IPS-15b (cell line): ENCODE data around the gene PER2.
"Not testable (repeated sequence)": the region's sequence is repeated elsewhere in the genome, so short reads cannot be mapped to it uniquely, and the experiment has no call there.

ENCODE experiments used
- H3K27me3 ChIP-seq: one replicate; pipeline ENCODE4 v1.6.1; 2013; ENCODE audit warnings: low read length; ENCODE audit not compliant: control insufficient read depth, insufficient read depth
- H3K36me3 ChIP-seq: one replicate; pipeline ENCODE4 v1.6.1; 2013; ENCODE audit warnings: low read length; ENCODE audit not compliant: control insufficient read depth, insufficient read depth
- H3K4me1 ChIP-seq: one replicate; pipeline ENCODE4 v1.6.1; 2013; ENCODE audit warnings: mild to moderate bottlenecking, low read length; ENCODE audit not compliant: control insufficient read depth, insufficient read depth
- H3K4me3 ChIP-seq: one replicate; pipeline ENCODE4 v1.5.1; 2013; ENCODE audit warnings: low read depth, low read length
- H3K9ac ChIP-seq: one replicate; pipeline ENCODE4 v1.6.1; 2013; ENCODE audit warnings: low read depth, mild to moderate bottlenecking, low read length
- H3K9me3 ChIP-seq: one replicate; pipeline ENCODE4 v1.6.1; 2013; ENCODE audit warnings: mild to moderate bottlenecking, low read length; ENCODE audit not compliant: control insufficient read depth, insufficient read depth

The PER2 gene, protein sequence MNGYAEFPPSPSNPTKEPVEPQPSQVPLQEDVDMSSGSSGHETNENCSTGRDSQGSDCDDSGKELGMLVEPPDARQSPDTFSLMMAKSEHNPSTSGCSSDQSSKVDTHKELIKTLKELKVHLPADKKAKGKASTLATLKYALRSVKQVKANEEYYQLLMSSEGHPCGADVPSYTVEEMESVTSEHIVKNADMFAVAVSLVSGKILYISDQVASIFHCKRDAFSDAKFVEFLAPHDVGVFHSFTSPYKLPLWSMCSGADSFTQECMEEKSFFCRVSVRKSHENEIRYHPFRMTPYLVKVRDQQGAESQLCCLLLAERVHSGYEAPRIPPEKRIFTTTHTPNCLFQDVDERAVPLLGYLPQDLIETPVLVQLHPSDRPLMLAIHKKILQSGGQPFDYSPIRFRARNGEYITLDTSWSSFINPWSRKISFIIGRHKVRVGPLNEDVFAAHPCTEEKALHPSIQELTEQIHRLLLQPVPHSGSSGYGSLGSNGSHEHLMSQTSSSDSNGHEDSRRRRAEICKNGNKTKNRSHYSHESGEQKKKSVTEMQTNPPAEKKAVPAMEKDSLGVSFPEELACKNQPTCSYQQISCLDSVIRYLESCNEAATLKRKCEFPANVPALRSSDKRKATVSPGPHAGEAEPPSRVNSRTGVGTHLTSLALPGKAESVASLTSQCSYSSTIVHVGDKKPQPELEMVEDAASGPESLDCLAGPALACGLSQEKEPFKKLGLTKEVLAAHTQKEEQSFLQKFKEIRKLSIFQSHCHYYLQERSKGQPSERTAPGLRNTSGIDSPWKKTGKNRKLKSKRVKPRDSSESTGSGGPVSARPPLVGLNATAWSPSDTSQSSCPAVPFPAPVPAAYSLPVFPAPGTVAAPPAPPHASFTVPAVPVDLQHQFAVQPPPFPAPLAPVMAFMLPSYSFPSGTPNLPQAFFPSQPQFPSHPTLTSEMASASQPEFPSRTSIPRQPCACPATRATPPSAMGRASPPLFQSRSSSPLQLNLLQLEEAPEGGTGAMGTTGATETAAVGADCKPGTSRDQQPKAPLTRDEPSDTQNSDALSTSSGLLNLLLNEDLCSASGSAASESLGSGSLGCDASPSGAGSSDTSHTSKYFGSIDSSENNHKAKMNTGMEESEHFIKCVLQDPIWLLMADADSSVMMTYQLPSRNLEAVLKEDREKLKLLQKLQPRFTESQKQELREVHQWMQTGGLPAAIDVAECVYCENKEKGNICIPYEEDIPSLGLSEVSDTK (N-terminal part only)

DNA sequence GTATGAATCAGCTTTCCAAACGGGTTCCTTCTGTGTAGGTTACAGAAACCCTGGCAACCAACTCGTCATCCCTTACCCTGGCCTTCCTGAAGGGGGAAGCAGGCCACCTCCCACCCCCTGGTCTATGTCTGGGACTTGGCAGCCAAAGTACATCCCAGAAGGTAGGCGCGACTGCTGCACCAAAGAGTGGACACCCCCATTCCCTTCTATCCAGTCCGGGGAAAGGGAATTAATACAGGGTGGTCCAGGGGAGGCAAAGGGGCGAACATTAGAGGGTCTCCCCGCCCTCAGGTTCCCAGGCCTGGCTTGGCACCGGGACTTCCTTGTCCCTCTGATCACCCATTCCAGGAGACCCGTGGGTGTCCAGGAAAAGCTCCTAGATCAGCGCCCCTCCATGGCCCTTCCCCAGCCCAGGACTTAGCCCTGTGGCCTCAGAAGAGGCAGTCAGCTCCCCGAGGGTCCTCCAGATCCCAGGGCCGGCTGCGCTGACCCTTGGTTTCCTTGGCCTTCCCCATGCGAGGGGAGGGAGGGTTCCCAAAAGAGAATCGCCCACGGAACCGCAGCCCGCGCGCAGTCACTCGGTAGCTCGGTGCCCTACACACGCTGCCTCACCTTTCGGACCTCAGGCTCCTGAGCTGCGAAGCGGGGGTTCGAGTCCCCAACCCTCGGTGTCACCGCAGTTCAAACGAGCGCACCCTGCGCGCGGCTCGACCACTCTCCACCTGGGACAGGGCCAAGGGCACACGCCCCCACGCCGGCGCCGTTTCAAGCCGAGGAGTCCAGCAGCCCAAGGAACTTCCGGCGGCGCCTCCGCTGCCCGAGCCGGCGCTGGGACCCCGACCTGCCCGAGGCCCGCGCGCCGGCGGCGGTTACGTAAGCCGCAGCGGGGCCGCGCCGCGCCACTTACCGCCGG, at the start of gene PER2:
Gene PER2, minus strand, starts transcription at position 874 of the 913 bp plus-strand sequence. CDS start 10,674 bp downstream, outside the sequence.
- Histone ChIP-seq H3K4me1 (peaks cover 18% of the 10 kb centered on the region), H3K4me3 (peak within 1 kb of the TSS; percentile 80), H3K36me3 (no peaks in the 10 kb centered on the region), H3K9ac (peak within 1 kb of the TSS; percentile 60), H3K9me3 (no peaks in the 10 kb centered on the region), H3K27me3 (peaks cover 11% of the 10 kb centered on the region)

- H3K4me1 ChIP-seq = no peaks in the 10 kb centered on the region
- no peaks in the 10 kb centered on the region for H3K9me3 ChIP-seq
- H3K27me3 ChIP-seq = no peaks in the 10 kb centered on the region
Measured at GRCh38 chr2:238337846-238338245, 49.4 kb upstream of the PER2 start.

GRCh38 chr2:238336793-238337444, 48.5 kb upstream of the PER2 start:
- H3K4me3 ChIP-seq = no peak overlapping the region
- H3K9ac ChIP-seq = no peak overlapping the region
- H3K9me3 ChIP-seq = no peaks in the 10 kb centered on the region
- peaks cover 3% of the 10 kb centered on the region for H3K36me3 ChIP-seq
- no peaks in the 10 kb centered on the region for H3K4me1 ChIP-seq
- no peaks in the 10 kb centered on the region for H3K27me3 ChIP-seq

More at GRCh38 chr2:238337846-238338245, 49.4 kb upstream of the PER2 start:
- Histone ChIP-seq H3K9ac (no peak overlapping the region), H3K36me3 (peaks cover 3% of the 10 kb centered on the region), H3K4me3 (no peak overlapping the region)

DNA sequence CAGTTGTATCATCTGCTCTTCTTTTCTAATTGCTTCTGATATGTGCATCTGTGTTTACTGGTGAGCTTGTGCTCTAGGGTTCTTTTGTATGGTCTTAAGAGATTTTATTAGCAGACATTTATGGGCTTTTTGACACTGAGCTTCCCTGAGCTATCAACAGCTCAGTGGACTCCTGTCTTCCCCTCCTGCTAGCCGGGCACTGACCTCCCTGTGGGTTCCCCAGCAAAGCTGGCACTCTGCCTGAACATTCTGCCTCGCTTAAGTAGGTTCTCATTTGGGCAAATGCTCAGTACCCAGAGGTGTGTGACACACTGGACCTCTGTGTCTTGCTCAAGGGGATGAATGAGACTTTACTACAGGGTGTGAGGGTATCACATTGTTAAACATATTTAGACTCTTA, 47.7 kb upstream of the PER2 start:
- H3K36me3 ChIP-seq = peaks cover 3% of the 10 kb centered on the region
- no peak overlapping the region for H3K9ac ChIP-seq
- H3K9me3 ChIP-seq = no peaks in the 10 kb centered on the region
- H3K27me3 ChIP-seq = no peaks in the 10 kb centered on the region
- H3K4me3 ChIP-seq = no peak overlapping the region
- no peaks in the 10 kb centered on the region for H3K4me1 ChIP-seq

DNA sequence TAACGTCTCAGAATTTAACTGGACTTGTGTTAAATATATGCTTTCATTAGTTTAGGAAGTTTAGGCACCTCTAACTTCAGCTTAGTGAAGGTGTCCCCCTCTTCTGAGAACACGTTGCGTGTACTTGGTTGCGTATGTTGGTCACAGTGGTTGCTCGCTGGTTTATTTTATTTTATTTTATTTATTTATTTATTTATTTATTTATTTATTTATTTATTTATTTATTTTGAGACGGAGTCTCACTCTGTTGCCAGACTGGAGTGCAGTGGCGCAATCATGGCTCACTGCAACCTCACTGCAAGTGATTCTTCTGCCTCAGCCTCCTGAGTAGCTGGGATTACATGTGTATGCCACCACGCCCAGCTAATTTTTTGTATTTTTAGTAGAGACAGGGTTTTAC, 47.2 kb upstream of the PER2 start:
- not testable (repeated sequence) for H3K36me3 ChIP-seq, H3K9me3 ChIP-seq, H3K4me3 ChIP-seq, H3K27me3 ChIP-seq, H3K4me1 ChIP-seq, H3K9ac ChIP-seq

DNA sequence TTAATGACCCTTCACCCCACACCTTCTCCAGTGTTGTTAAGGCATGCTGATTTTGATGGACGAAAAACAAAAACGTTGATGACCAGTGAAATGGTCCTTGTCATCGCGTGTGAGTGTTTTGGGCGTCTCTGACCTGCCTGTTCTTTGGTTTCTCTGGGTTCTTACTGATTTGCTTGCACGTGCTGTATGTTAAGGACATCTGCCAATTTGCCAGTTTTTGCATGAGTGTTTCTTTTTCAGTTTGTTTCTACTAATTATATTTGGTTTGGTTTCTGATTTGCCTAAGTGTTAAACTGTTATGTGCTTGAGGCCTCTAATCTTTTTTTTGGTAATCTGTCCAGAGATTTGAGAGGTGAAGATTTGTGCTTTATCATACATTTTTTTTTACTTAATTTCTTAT, 46.5 kb upstream of the PER2 start:
- Histone ChIP-seq H3K36me3 (peaks cover 3% of the 10 kb centered on the region), H3K4me3 (no peak overlapping the region), H3K4me1 (no peaks in the 10 kb centered on the region), H3K9me3 (no peaks in the 10 kb centered on the region), H3K27me3 (no peaks in the 10 kb centered on the region), H3K9ac (no peak overlapping the region)

GRCh38 chr2:238331916-238332315, 43.5 kb upstream of the PER2 start:
- Histone ChIP-seq H3K36me3 (peaks cover 4% of the 10 kb centered on the region), H3K4me3 (no peak overlapping the region), H3K27me3 (no peaks in the 10 kb centered on the region), H3K4me1 (no peaks in the 10 kb centered on the region), H3K9me3 (no peaks in the 10 kb centered on the region), H3K9ac (no peak overlapping the region)

DNA sequence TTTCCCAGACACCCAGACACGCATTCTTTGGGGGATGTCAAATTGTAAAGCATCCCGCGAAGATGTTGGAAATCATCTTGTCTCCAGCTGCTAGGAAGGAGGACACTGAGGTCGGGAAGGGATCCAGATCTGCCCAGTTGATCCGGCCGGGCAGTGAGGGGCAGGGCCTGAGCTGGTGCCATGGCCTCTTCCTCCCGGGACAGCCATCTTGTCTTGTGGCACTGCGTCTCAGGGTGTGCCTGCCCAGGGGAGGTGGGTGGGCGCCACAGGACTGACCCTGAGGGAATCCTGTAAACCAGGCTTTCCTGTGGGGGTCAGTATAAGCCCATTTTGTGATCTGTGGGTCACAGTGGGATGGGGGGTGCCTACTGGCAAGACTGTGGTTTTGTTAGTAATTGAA, 42.0 kb upstream of the PER2 start:
- no peaks in the 10 kb centered on the region for H3K9me3 ChIP-seq
- no peaks in the 10 kb centered on the region for H3K4me1 ChIP-seq
- H3K4me3 ChIP-seq = no peak overlapping the region
- peaks cover 4% of the 10 kb centered on the region for H3K36me3 ChIP-seq
- no peaks in the 10 kb centered on the region for H3K27me3 ChIP-seq
- no peak overlapping the region for H3K9ac ChIP-seq

GRCh38 chr2:238327751-238328150, 39.3 kb upstream of the PER2 start:
- Histone ChIP-seq H3K27me3 (no peaks in the 10 kb centered on the region), H3K9me3 (no peaks in the 10 kb centered on the region), H3K36me3 (peaks cover 8% of the 10 kb centered on the region), H3K9ac (no peak overlapping the region), H3K4me1 (no peaks in the 10 kb centered on the region), H3K4me3 (no peak overlapping the region)

DNA sequence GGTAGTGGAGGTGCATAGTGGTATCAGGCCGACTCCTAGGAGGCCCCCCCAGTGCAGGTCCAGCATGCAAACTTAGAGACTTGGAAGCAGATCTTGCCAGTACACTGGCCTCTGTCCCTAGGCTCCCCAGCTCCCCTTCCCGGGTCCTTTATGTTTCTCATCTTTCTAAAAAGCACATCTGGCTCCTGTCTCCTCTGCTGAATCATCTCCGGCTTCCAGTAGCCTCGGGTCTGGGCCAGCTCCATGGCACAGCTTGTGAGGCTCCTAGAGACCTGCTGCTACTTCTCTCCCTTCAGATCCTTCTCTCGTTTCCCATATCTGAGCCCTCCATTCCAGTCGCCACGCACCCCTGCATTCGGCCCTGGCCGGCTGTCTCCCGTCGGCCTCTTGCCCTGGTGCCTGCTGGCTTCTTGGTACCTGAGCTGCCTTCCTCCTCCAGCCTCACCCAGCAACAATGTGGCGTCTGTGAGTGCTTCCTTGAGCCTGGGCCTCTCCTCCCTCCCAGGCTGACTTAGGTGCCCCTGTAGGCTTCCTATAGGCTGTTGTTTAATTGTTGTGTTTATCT, 38.5 kb upstream of the PER2 start:
- Histone ChIP-seq H3K9ac (no peak overlapping the region), H3K4me1 (no peaks in the 10 kb centered on the region), H3K4me3 (no peak overlapping the region), H3K36me3 (peaks cover 8% of the 10 kb centered on the region), H3K27me3 (no peaks in the 10 kb centered on the region), H3K9me3 (no peaks in the 10 kb centered on the region)
